PFSK-1 (cell line): ENCODE results near the gene GHRHR.

Experiments
- FOXP2 ChIP-seq: optimal IDR thresholded peaks from 2 replicates; pipeline ENCODE3; 2011; ENCODE audit warnings: borderline replicate concordance, control low read depth, inconsistent platforms; ENCODE audit not compliant: insufficient read depth; ENCODE audit errors: extremely low read length, extremely low read depth
- POLR2AphosphoS5 ChIP-seq: IDR thresholded peaks from 2 replicates; pipeline ENCODE4 v1.6.1; 2012; ENCODE audit warnings: low read depth, mild to moderate bottlenecking, control low read depth, low read length, moderate library complexity
- SIN3A ChIP-seq: IDR thresholded peaks from 2 replicates; pipeline ENCODE4 v1.6.1; 2012; ENCODE audit warnings: mild to moderate bottlenecking, low read length, moderate library complexity, borderline replicate concordance; ENCODE audit not compliant: insufficient read depth
- TAF1 ChIP-seq: IDR thresholded peaks from 2 replicates; pipeline ENCODE4 v1.6.1; 2012; ENCODE audit warnings: low read length, control low read depth, borderline replicate concordance; ENCODE audit not compliant: insufficient read depth
- TF ChIP-seq, protein P1 (sequence below), 2 experiments: IDR thresholded peaks; 2 replicates each; pipeline versions ENCODE4 v1.6.1 to v1.8.0; 2011 to 2012; ENCODE audit warnings: low read depth in 2 of 2, low read length in 2 of 2, control low read depth in 1 of 2, inconsistent platforms in 1 of 2, mild to moderate bottlenecking in 1 of 2, moderate library complexity in 1 of 2; ENCODE audit not compliant: insufficient read depth in 1 of 2

The GHRHR gene

DNA sequence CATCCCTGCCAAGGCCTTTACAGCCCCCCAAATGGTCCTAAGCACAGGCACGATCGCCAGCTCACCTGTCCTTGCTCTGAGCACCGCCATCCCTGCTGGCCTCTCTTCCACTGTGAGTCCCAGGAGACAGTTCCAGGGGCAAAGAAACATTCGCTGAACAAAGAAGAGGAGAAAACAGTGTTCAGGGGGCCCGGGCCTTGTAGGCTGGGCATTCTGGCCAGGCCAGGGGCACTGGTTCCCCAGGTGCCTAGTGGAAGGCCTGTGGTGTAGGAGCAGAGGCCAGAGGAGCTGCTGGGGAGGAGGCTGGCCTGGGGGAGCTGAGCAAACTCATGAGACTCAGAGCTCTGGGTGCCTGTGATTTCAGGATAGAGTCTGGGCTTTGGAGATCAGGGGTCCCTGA is 29.5 kb upstream of the GHRHR start:
- TF ChIP-seq FOXP2 (no peak), TAF1 (no peak), SIN3A (no peak), POLR2AphosphoS5 (no peak)
- TF ChIP-seq, protein P1, sequence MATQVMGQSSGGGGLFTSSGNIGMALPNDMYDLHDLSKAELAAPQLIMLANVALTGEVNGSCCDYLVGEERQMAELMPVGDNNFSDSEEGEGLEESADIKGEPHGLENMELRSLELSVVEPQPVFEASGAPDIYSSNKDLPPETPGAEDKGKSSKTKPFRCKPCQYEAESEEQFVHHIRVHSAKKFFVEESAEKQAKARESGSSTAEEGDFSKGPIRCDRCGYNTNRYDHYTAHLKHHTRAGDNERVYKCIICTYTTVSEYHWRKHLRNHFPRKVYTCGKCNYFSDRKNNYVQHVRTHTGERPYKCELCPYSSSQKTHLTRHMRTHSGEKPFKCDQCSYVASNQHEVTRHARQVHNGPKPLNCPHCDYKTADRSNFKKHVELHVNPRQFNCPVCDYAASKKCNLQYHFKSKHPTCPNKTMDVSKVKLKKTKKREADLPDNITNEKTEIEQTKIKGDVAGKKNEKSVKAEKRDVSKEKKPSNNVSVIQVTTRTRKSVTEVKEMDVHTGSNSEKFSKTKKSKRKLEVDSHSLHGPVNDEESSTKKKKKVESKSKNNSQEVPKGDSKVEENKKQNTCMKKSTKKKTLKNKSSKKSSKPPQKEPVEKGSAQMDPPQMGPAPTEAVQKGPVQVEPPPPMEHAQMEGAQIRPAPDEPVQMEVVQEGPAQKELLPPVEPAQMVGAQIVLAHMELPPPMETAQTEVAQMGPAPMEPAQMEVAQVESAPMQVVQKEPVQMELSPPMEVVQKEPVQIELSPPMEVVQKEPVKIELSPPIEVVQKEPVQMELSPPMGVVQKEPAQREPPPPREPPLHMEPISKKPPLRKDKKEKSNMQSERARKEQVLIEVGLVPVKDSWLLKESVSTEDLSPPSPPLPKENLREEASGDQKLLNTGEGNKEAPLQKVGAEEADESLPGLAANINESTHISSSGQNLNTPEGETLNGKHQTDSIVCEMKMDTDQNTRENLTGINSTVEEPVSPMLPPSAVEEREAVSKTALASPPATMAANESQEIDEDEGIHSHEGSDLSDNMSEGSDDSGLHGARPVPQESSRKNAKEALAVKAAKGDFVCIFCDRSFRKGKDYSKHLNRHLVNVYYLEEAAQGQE (IDR thresholded peaks at IDR 0.05; ENCODE audit: insufficient read depth in 1 of 2, low read depth in 2 of 2, low read length in 2 of 2): no peak

DNA sequence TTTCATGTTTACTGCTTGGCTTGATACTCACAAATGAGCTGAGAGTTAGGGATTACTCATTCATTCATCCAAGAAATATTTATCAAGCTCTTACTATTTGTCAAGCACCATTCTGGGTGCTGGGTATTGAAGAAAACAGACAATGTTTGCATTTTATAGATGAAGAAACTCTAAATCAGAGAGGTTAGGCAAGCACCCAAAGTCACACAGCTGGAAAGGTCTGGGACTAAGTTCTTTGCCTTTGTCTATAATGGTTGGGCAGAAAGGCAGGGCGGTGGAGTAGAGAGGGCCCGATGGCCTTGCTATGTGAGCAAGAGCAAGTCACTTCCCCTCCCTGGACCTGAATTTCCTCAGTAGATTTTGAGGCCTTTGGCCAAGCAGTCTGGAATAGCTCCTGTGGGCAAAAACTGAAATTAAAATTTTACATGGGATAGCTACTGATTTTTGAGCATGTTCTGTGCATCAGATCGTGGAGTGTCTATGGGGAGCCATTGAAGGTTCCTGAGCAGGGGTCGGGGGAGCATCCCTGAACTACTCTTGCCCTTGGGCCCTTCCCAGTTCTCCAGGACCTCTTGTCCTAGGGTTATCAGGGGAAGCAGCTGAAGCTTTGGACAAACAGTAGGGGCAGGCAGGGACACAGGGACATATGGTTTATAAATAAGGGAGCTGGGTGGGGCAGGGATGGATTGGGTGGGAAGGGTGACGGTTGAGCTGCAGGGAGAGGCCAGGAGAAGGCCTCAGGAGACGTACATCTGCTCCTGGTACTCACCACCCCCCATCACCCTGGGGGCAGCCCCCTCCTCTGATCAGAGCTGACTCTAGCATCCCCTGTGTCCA is 28.8 kb upstream of the GHRHR start:
- no peak for TF ChIP-seq POLR2AphosphoS5
- no peak for TF ChIP-seq FOXP2
- no peak for TF ChIP-seq SIN3A
- TF ChIP-seq, protein P1 (IDR thresholded peaks at IDR 0.05; ENCODE audit: insufficient read depth in 1 of 2, low read depth in 2 of 2, low read length in 2 of 2): no peak
- no peak for TF ChIP-seq TAF1

DNA sequence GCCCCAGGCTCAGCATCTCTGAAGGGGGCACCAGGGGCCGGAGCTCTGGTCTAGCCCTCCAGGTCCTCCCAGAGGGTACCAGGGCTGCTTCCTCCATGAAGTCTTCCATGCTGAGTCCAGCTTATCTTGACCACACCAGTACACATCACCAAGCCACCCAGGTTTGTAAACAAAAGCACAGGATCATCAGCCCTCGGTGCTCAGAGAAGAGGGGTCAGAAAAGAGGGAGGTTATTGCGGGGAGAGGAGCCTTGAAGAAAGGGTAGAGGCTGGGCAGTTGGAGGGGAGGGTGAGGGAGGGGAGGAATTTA is 28.2 kb upstream of the GHRHR start:
- TF ChIP-seq FOXP2: no peak
- no peak for TF ChIP-seq SIN3A
- TF ChIP-seq, protein P1 (IDR thresholded peaks at IDR 0.05; ENCODE audit: insufficient read depth in 1 of 2, low read depth in 2 of 2, low read length in 2 of 2): no peak
- TF ChIP-seq TAF1: no peak
- TF ChIP-seq POLR2AphosphoS5: no peak

DNA sequence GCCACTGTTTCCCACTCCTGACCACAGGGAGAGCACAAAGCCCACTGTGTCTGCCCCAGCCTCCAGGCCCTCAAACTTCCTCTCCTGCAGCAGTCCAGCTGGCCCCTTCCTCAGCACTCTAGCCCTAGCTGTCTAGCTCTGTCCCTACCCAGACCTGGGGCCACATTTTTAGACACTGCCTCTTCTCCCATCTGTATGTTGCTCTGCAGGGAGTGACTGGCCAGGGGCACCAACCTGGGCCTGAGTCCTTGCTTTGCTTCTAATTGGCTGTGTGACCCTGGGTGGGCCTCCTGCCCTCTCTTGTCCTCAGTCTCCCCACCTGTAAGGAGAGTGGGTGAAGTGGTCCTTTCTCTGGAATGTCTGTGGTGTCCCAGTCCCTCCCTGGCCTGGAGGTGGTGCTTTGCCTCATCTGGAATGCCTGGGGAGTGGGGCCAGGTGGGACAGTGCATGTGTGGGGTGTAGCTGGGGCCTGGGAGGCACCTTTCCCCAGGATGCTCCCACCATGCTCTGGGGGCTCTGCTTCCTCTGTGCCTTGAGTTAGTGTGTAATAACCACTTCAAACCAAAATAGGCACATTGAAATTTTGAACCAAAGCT is 27.0 kb upstream of the GHRHR start:
- no peak for TF ChIP-seq SIN3A

DNA sequence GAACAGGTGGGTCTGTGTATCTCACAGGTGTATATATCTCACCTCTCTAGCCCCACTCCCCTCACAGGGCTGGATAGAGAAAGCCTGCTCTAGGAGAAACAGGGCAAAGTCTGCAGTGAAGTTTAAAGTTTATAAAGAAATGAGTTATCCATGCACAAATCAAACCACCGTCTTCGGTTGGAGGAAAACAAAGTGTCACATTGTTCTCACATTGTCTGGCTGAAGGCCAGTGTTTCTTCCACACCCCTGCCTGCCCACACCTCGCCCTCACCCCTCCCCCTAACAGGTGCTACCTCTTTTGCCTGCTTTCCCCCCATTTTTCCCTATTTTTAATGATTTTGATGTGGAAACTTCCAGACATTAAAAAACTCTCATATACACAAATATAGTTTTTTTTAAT is 26.3 kb upstream of the GHRHR start:
- no peak for TF ChIP-seq POLR2AphosphoS5
- TF ChIP-seq, protein P1 (IDR thresholded peaks at IDR 0.05; ENCODE audit: insufficient read depth in 1 of 2, low read depth in 2 of 2, low read length in 2 of 2): no peak
- no peak for TF ChIP-seq FOXP2
- TF ChIP-seq TAF1: no peak
- TF ChIP-seq SIN3A: no peak
